ENCODE results near the gene SRSF4. TPM values are rescaled to one million over a fixed set of nuclear protein-coding genes. Genes with fewer than 3 reads are reported as not detected.

SRSF4 gene
- total RNA-seq, 1 experiment from 2014 or later, result 44.1 TPM

DNA sequence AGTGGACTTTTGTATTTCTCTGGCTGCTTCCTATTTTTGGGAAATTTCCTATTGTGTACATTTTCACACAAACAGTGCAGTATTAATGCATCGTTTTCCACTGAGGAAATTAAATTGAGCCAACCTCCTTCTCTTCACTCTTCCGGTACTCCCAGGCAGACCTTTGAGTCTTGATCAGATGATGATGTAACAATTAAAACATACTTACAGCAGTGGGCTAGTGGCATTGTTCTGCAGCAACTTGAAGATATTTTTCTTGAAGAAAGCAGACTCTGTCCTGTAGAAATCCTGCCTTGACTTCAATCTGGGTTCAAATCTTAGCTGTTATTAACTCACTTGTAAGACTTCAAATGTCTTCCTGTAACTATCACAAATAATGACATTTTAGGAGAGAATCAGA is 39.0 kb downstream of the SRSF4 start:
- TF ChIP-seq, protein P1, sequence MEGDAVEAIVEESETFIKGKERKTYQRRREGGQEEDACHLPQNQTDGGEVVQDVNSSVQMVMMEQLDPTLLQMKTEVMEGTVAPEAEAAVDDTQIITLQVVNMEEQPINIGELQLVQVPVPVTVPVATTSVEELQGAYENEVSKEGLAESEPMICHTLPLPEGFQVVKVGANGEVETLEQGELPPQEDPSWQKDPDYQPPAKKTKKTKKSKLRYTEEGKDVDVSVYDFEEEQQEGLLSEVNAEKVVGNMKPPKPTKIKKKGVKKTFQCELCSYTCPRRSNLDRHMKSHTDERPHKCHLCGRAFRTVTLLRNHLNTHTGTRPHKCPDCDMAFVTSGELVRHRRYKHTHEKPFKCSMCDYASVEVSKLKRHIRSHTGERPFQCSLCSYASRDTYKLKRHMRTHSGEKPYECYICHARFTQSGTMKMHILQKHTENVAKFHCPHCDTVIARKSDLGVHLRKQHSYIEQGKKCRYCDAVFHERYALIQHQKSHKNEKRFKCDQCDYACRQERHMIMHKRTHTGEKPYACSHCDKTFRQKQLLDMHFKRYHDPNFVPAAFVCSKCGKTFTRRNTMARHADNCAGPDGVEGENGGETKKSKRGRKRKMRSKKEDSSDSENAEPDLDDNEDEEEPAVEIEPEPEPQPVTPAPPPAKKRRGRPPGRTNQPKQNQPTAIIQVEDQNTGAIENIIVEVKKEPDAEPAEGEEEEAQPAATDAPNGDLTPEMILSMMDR (IDR thresholded peaks at IDR 0.05; ENCODE audit: insufficient read depth in 1 of 2, low read depth in 1 of 2, low read length in 1 of 2, severe bottlenecking in 1 of 2, unreplicated experiment in 1 of 2), result no peak
- H3K36me3 ChIP-seq (ENCODE audit: control insufficient read depth, insufficient read depth, low read length), result no peaks in the 10 kb centered on the region; the same call in 1 of the 2 replicates
- H3K4me3 ChIP-seq (ENCODE audit: low read depth, low read length), result no peak overlapping the region
- H3K36me3 Mint-ChIP-seq (ENCODE audit: insufficient read depth, unreplicated experiment), result peaks cover 50% of the 10 kb centered on the region
- H3K4me3 Mint-ChIP-seq (ENCODE audit: unreplicated experiment), result no peak overlapping the region
- H3K27me3 Mint-ChIP-seq (ENCODE audit: insufficient read depth, unreplicated experiment), result no peaks in the 10 kb centered on the region
- H3K27ac Mint-ChIP-seq (ENCODE audit: unreplicated experiment), result no peak overlapping the region
- no peak for DNase-seq
- peaks cover 15% of the 10 kb centered on the region for H3K4me1 ChIP-seq
- no peaks in the 10 kb centered on the region for H3K27me3 ChIP-seq (replicated peaks; ENCODE audit: control insufficient read depth, insufficient read depth, low read length)
- intact Hi-C loops (cut with micrococcal nuclease; ENCODE audit: unreplicated experiment), result no loop called here
- no TSS peak for BruUV-seq (replicated peaks)
- ChIA-PET POLR2A (interaction anchor here (0.6 kb wide), 1 partner anchor 32 kb away, joined by 3 read pairs; no protein-coding TSS in a partner anchor), CTCF (no interaction called here)
- H3K9me3 Mint-ChIP-seq (ENCODE audit: unreplicated experiment), result no peaks in the 10 kb centered on the region
- peaks cover 9% of the 10 kb centered on the region for H3K4me1 Mint-ChIP-seq (ENCODE audit: low read depth, unreplicated experiment)
- H3K9me3 ChIP-seq, result no peaks in the 10 kb centered on the region

DNA sequence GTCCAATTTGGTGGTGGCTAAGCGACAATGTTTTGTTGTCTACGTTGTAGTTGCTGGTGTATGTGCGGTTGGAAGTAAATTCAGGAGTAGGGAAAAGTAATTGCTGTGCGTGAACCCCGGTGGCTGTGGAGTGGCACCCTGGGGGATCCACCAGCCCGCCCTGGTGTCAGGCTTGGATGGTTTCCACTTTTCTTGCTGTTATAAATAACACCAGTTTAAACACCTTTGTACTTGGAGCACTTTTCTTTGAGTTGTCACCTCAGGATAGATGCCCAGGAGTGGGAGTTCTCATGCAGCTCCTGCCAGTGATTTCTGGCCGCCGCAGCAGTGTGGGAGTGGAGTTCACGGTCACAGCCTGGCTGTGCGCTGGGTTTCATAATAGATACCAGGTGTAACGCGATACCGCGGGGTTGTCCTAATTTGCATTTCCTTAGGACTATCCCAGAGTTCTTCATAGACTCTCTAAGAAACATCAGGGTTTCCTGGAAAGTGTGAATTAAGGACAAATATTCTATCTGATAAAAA is 45.2 kb downstream of the SRSF4 start:
- Histone ChIP-seq H3K4me3 (ENCODE audit: low read depth, low read length) (no peak overlapping the region), H3K4me1 (no peaks in the 10 kb centered on the region), H3K36me3 (ENCODE audit: control insufficient read depth, insufficient read depth, low read length) (no peaks in the 10 kb centered on the region), H3K9me3 (no peaks in the 10 kb centered on the region), H3K27me3 (replicated peaks; ENCODE audit: control insufficient read depth, insufficient read depth, low read length) (no peaks in the 10 kb centered on the region)
- ChIA-PET POLR2A (no interaction called here), CTCF (no interaction called here)
- no TSS peak for BruUV-seq (replicated peaks)
- no peaks in the 10 kb centered on the region for H3K4me1 Mint-ChIP-seq (ENCODE audit: low read depth, unreplicated experiment)
- no peak overlapping the region for H3K27ac Mint-ChIP-seq (ENCODE audit: unreplicated experiment)
- H3K4me3 Mint-ChIP-seq (ENCODE audit: unreplicated experiment), result no peak overlapping the region
- no peak for DNase-seq
- intact Hi-C loops (cut with micrococcal nuclease; ENCODE audit: unreplicated experiment), result no loop called here
- no peaks in the 10 kb centered on the region for H3K36me3 Mint-ChIP-seq (ENCODE audit: insufficient read depth, unreplicated experiment)
- H3K9me3 Mint-ChIP-seq (ENCODE audit: unreplicated experiment), result no peaks in the 10 kb centered on the region
- H3K27me3 Mint-ChIP-seq (ENCODE audit: insufficient read depth, unreplicated experiment), result no peaks in the 10 kb centered on the region
- TF ChIP-seq, protein P1 (IDR thresholded peaks at IDR 0.05; ENCODE audit: insufficient read depth in 1 of 2, low read depth in 1 of 2, low read length in 1 of 2, severe bottlenecking in 1 of 2, unreplicated experiment in 1 of 2), result no peak

DNA sequence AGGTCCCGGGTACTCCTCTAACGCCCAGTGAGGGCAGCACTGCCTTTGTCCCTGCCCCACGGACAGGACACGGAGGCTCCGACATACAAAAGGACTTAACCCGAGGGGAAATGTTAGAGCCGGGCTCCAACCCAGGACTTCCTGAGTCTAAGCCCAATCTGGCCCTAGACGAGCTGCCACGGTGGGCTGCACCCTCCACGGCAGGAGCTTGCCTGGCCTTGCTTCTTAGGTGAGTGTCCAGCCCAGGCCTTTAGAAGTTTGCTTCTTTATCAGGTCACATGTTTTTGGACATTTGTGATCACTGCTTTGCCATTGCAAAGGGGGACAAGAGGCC is 47.0 kb downstream of the SRSF4 start:
- Mint-ChIP-seq H3K27ac (ENCODE audit: unreplicated experiment) (no peak overlapping the region), H3K4me1 (ENCODE audit: low read depth, unreplicated experiment) (no peaks in the 10 kb centered on the region), H3K36me3 (ENCODE audit: insufficient read depth, unreplicated experiment) (no peaks in the 10 kb centered on the region), H3K4me3 (ENCODE audit: unreplicated experiment) (no peak overlapping the region), H3K27me3 (ENCODE audit: insufficient read depth, unreplicated experiment) (no peaks in the 10 kb centered on the region), H3K9me3 (ENCODE audit: unreplicated experiment) (no peaks in the 10 kb centered on the region)
- Histone ChIP-seq H3K27me3 (replicated peaks; ENCODE audit: control insufficient read depth, insufficient read depth, low read length) (no peaks in the 10 kb centered on the region), H3K4me3 (ENCODE audit: low read depth, low read length) (no peak overlapping the region), H3K4me1 (no peaks in the 10 kb centered on the region), H3K9me3 (no peaks in the 10 kb centered on the region), H3K36me3 (ENCODE audit: control insufficient read depth, insufficient read depth, low read length) (no peaks in the 10 kb centered on the region)
- no TSS peak for BruUV-seq (replicated peaks)
- TF ChIP-seq, protein P1 (IDR thresholded peaks at IDR 0.05; ENCODE audit: insufficient read depth in 1 of 2, low read depth in 1 of 2, low read length in 1 of 2, severe bottlenecking in 1 of 2, unreplicated experiment in 1 of 2), result no peak
- ChIA-PET POLR2A (no interaction called here), CTCF (interaction anchor here (0.6 kb wide), 1 partner anchor 10 kb away, joined by 6 read pairs; no protein-coding TSS in a partner anchor)
- DNase-seq, result no peak
- intact Hi-C loops (cut with micrococcal nuclease; ENCODE audit: unreplicated experiment), result no loop called here

All from Caco-2 (cell line).